Ascending aorta (tissue), 2 donors: ENCODE data around the gene RGMA. TPM values are rescaled to one million over a fixed set of nuclear protein-coding genes. Genes with fewer than 3 reads are reported as not detected.
"Not testable (repeated sequence)": the region's sequence is repeated elsewhere in the genome, so short reads cannot be mapped to it uniquely, and the experiment has no call there.

Experiments
- DNase-seq, 2 donors: peaks; one replicate each; pipeline ENCODE4 v3.0.0-alpha.2; 2019; ENCODE audit warnings: low spot score in 2 of 2
- H3K27ac ChIP-seq, 2 donors: fragments of 200-600 bp; sonication (generic); one replicate each; pipeline ENCODE4 v1.5.1; 2016 to 2017; ENCODE audit warnings: mild to moderate bottlenecking in 1 of 2
- H3K27me3 ChIP-seq: fragments of 200-600 bp; sonication (generic); one replicate; pipeline ENCODE4 v1.5.1; 2017
- H3K36me3 ChIP-seq, 2 donors: fragments of 200-600 bp; sonication (generic); one replicate each; pipeline ENCODE4 v1.5.1; 2016
- H3K4me1 ChIP-seq, 2 donors: fragments of 200-600 bp; sonication (generic); one replicate each; pipeline ENCODE4 v1.5.1; 2016 to 2017; ENCODE audit warnings: mild to moderate bottlenecking in 1 of 2
- H3K4me3 ChIP-seq, 2 donors: fragments of 200-600 bp; sonication (generic); one replicate each; pipeline ENCODE4 v1.5.1; 2016 to 2017; ENCODE audit warnings: mild to moderate bottlenecking in 1 of 2
- H3K9me3 ChIP-seq, 2 donors: fragments of 200-600 bp; sonication (generic); one replicate each; pipeline ENCODE4 v1.5.1; 2016
- intact Hi-C: fragments of 100-400 bp; cut with DNase I; formaldehyde crosslinking; loops from one replicate; pipeline ENCODE4 v1.15.1; 2023
- total RNA-seq: library from RNA; depleted of rRNA; stranded (reverse); fragments of >200 nt; gene quantifications from one replicate; pipeline ENCODE4 v1.1.0, GENCODE V29; 2016
- TF ChIP-seq, protein P1 (sequence below), 3 experiments: fragments of 200-600 bp in 2 of 3; fragments of 450-650 bp in 1 of 3; sonication (generic) in 2 of 3; IDR thresholded peaks; one replicate each; pipeline ENCODE4 v1.5.1; 2016 to 2019; ENCODE audit warnings: antibody characterized with exemption in 3 of 3, mild to moderate bottlenecking in 1 of 3, moderate library complexity in 1 of 3

Gene RGMA
- total RNA-seq, 1 donor from 2014 or later, result 76.7 TPM

DNA sequence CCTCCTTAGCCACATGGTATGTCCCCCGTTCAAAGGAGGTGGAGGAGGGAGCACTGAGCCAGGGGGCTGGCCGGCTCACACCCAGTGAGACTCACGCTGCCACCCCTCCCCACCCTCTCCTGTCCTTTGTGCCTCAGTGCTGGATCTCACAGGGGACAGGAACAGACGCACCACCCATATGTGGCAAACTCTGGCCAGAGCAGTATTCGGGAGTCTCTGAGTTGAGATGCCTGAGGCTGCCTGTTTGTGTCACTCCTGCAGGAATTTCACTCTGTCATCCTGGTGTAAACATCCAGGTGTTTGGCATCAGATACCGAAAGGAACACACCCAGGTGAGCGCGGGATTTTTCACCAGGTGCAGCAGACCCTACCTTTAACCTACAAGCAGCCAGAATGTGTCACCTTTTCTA, 25.7 kb downstream of the RGMA start:
- Histone ChIP-seq H3K9me3 (no peaks in the 10 kb centered on the region), H3K27me3 (no peaks in the 10 kb centered on the region), H3K4me1 (peaks cover 18 to 41% of the 10 kb centered on the region in 2 donors), H3K36me3 (peaks cover 4 to 8% of the 10 kb centered on the region in 2 donors), H3K27ac (peak overlapping the region; percentile 45 to 65), H3K4me3 (no peak overlapping the region)
- intact Hi-C loops, result no loop called here
- TF ChIP-seq, protein P1, sequence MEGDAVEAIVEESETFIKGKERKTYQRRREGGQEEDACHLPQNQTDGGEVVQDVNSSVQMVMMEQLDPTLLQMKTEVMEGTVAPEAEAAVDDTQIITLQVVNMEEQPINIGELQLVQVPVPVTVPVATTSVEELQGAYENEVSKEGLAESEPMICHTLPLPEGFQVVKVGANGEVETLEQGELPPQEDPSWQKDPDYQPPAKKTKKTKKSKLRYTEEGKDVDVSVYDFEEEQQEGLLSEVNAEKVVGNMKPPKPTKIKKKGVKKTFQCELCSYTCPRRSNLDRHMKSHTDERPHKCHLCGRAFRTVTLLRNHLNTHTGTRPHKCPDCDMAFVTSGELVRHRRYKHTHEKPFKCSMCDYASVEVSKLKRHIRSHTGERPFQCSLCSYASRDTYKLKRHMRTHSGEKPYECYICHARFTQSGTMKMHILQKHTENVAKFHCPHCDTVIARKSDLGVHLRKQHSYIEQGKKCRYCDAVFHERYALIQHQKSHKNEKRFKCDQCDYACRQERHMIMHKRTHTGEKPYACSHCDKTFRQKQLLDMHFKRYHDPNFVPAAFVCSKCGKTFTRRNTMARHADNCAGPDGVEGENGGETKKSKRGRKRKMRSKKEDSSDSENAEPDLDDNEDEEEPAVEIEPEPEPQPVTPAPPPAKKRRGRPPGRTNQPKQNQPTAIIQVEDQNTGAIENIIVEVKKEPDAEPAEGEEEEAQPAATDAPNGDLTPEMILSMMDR (IDR thresholded peaks at IDR 0.05), result no peak
- DNase-seq, result no peak

DNA sequence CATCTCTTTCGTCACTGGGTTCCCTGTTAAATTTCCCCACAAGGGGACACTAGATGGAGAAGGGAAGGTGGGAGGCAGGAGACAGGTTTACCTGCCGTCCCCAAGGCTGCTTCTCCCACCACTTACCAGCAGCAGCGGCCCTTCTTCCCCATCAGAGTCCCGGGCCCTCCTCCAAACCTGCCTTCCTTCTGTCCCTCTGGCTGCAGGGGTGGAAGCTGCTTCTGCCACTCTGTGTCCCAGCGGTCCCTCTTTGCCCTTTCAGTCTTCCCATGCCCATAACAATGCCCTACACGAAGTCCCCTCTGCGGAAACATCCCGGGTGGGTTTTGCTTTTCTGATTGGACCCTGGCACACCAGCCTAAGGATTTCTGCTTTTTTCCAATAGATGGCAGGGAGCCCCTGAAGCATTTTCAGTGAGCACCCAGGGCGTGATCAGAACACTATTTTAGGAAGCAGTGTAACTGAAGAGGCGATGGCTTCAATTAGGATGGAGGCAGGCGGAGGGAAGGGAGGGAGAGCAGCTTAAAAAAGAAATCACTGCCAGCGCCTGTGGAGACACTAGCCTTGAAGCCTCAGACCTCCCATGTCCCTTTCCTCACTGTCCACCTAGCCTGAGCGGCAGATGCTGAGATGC, 26.3 kb downstream of the RGMA start:
- H3K27me3 ChIP-seq, H3K9me3 ChIP-seq, intact Hi-C loops, DNase-seq, H3K36me3 ChIP-seq: not testable (repeated sequence)
- Histone ChIP-seq H3K4me3 (peak overlapping the region in 1 of 2 donors; percentile 9), H3K27ac (peak overlapping the region; percentile 49 to 65), H3K4me1 (peaks cover 16 to 37% of the 10 kb centered on the region in 2 donors)

DNA sequence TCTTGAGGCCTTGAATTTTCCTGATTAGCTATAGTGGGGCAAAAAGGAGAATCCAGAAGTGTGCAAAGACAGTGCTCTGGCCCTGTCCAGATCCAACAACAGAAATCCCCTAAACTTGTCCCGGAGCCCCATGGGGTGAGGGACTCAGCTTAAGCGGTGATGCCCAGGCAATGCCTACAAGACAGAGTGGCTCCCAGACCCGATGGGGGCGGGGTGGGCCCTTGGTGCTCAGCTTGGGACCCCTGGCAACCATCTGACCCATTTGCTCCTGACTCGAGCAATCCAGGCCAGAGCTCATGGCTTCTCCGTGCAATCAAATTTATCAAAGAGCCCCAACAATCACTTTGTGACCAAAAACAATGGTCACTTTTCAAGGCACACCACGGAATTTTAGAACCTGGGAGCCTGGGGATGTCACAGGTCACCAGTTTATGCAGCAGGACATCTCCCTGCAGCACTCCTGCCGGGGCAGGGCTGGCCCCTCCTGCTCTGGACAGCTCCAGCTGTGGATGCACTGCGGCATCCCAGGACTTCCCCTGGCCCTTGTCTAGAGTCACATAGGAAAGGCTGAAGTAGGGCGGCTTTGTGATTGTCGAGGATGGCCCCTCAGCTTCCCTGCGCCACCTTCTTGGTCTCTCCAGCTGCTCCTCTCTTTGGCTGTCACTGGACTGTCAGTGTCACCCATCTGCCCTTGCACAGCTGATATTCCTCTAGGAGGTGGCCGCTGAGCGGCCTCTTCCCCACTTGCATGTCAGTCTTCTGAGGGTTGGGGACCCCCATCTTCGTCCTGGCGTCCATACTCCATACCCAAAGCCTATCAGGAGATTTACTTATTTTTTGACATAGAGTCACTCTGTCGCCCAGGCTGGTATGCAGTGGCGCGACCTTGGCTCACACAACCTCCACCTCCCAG, 28.4 kb downstream of the RGMA start:
- intact Hi-C loops, result no loop called here
- DNase-seq, result no peak
- Histone ChIP-seq H3K27ac (no peak overlapping the region), H3K9me3 (no peaks in the 10 kb centered on the region), H3K36me3 (peaks cover under 1 to 4% of the 10 kb centered on the region in 2 donors), H3K4me1 (peaks cover 5 to 23% of the 10 kb centered on the region in 2 donors), H3K4me3 (no peak overlapping the region), H3K27me3 (no peaks in the 10 kb centered on the region)
- TF ChIP-seq, protein P1 (IDR thresholded peaks at IDR 0.05), result no peak

DNA sequence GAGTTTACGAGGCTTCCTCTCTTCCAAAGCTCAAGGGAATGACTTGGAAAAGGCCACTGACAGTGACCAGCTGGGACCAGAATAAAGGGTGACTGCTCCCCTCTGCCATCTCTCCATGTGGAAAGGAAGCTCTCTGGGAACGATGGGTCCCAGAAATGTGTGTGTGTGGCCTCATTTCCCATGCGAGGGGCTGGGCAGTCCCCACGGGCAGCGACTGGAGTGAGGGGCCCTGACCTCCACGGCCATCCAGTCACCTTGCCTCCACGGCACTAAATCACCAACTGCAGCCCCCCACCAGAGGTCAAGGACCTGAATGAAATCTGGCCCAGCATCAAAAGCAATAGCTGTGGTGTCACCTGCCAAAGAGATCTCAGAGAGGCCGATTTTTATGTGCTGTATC, 29.6 kb downstream of the RGMA start:
- Histone ChIP-seq H3K9me3 (no peaks in the 10 kb centered on the region), H3K27ac (no peak overlapping the region), H3K27me3 (no peaks in the 10 kb centered on the region), H3K4me3 (no peak overlapping the region), H3K36me3 (no peaks in the 10 kb centered on the region), H3K4me1 (peaks cover 5 to 22% of the 10 kb centered on the region in 2 donors)
- TF ChIP-seq, protein P1 (IDR thresholded peaks at IDR 0.05), result no peak
- intact Hi-C loops, result no loop called here
- DNase-seq, result no peak

DNA sequence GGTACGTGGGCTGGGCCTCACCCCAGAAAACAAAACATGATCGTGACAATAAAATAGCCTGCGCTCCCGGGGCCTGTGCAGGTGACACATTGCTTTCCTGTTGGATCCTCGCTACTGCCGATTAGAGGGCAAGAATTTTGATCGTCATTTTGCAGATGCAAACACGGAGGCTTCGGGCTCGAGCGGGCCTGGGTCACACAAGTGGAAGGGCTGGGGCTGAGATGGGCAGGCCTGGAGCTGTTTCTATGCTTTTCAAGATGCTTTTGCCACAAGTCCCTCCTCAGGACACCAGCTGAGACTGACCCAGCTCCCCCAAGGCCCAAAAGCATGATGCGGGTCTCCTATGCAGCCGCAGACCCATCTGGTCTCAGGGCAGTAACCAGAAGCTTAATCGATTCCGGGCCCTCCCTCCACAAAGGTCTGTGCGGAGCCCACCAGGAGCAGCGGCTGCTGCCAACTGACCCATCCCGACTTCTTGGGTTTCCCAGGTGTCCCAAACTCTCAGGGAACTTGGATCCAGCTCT, 30.0 kb downstream of the RGMA start:
- intact Hi-C loops, result no loop called here
- H3K36me3 ChIP-seq, result no peaks in the 10 kb centered on the region
- H3K27me3 ChIP-seq, result no peaks in the 10 kb centered on the region
- DNase-seq, result peak in 1 of 2 donors; percentile 58
- TF ChIP-seq, protein P1 (IDR thresholded peaks at IDR 0.05), result no peak
- H3K4me3 ChIP-seq, result no peak overlapping the region
- H3K9me3 ChIP-seq, result no peaks in the 10 kb centered on the region
- H3K4me1 ChIP-seq, result peaks cover 5 to 17% of the 10 kb centered on the region in 2 donors
- no peak overlapping the region for H3K27ac ChIP-seq

DNA sequence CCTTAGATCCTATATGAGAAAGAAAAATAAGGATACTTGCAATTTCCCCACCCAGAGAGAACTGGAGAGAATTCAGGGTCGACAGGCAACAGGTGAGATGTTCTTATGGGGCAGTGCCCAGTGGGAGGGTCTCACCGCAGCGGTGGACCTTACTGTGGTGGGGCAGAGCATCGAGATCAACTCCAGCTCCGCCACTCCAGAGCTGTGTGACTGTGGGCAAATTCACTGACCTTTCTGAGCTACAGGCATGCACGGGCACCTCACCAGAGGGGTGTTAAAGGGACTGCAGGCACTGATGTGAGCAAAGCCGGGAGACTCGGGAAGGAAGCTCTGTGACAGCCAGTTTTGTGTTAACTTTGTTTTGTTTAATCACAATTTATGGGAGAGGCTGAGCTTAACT, 30.9 kb downstream of the RGMA start:
- H3K27me3 ChIP-seq, result no peaks in the 10 kb centered on the region
- no peaks in the 10 kb centered on the region for H3K9me3 ChIP-seq
- no peak overlapping the region for H3K27ac ChIP-seq
- intact Hi-C loops, result no loop called here
- peaks cover under 1 to 10% of the 10 kb centered on the region in 2 donors for H3K4me1 ChIP-seq
- H3K36me3 ChIP-seq, result no peaks in the 10 kb centered on the region
- DNase-seq, result no peak
- H3K4me3 ChIP-seq, result no peak overlapping the region
- TF ChIP-seq, protein P1 (IDR thresholded peaks at IDR 0.05), result no peak
